WTC11 (cell line): Measurements from ENCODE around the gene ELMO1.

ENCODE experiments used
- CTCF ChIP-seq: fragments of 200-600 bp; IDR thresholded peaks from 2 replicates; pipeline ENCODE4 v1.8.0; 2022; ENCODE audit warnings: antibody characterized with exemption
- ELF4 ChIP-seq: sonication (generic); formaldehyde crosslinking; IDR thresholded peaks from 2 replicates; pipeline ENCODE4 v1.8.1; 2022; ENCODE audit warnings: low read depth, mild to moderate bottlenecking, moderate library complexity, missing genetic modification reagents
- FOXK1 ChIP-seq: sonication (generic); formaldehyde crosslinking; IDR thresholded peaks from 2 replicates; pipeline ENCODE4 v1.8.0; 2022; ENCODE audit warnings: mild to moderate bottlenecking, moderate library complexity, missing genetic modification reagents
- JAZF1 ChIP-seq: fragments of 250-450 bp; sonication (Bioruptor Pico); IDR thresholded peaks from 2 replicates; pipeline ENCODE4 v1.9.0; 2021; ENCODE audit warnings: moderate library complexity, mild to moderate bottlenecking, inconsistent platforms
- RELA ChIP-seq: sonication (generic); formaldehyde crosslinking; IDR thresholded peaks from 2 replicates; pipeline ENCODE4 v1.8.1; 2022; ENCODE audit warnings: missing genetic modification reagents, mild to moderate bottlenecking, borderline replicate concordance
- TP53 ChIP-seq: sonication (generic); formaldehyde crosslinking; IDR thresholded peaks from 2 replicates; pipeline ENCODE4 v1.8.1; 2023; ENCODE audit warnings: mild to moderate bottlenecking, missing genetic modification reagents
- ZNF121 ChIP-seq: sonication (generic); formaldehyde crosslinking; IDR thresholded peaks from 2 replicates; pipeline ENCODE4 v1.8.0; 2023; ENCODE audit warnings: missing genetic modification reagents
- ZNF263 ChIP-seq: sonication (generic); formaldehyde crosslinking; IDR thresholded peaks from 2 replicates; pipeline ENCODE4 v1.8.1; 2022; ENCODE audit warnings: low read depth, mild to moderate bottlenecking, moderate library complexity, missing genetic modification reagents
- TF ChIP-seq, protein P1 (sequence below): sonication (generic); formaldehyde crosslinking; IDR thresholded peaks from 2 replicates; pipeline ENCODE4 v1.8.1; 2022; ENCODE audit warnings: mild to moderate bottlenecking, moderate library complexity, missing genetic modification reagents
- TF ChIP-seq, protein P2 (sequence below): sonication (generic); formaldehyde crosslinking; IDR thresholded peaks from 2 replicates; pipeline ENCODE4 v1.8.1; 2023; ENCODE audit warnings: mild to moderate bottlenecking, missing genetic modification reagents, moderate library complexity

DNA sequence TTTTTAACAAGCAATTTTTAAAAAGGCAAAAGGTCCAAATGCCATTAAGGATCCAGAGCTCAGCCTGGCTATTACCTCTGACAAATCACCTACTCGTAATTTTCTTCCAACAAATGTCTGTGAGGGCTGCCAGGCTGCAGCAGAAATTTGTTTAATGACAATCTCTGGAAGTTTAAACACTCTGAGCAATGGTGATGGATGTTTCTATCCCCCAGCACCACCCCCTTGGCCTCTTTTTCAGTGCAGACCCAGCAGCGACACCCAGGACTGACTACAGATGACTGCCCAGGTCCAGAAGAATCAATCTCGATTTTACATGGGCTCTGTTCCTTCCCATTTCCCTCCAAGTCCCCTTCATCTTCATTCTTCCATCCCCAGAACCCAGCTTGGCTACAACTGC, 523.0 kb downstream of the ELMO1 start:
- TF ChIP-seq, protein P1, sequence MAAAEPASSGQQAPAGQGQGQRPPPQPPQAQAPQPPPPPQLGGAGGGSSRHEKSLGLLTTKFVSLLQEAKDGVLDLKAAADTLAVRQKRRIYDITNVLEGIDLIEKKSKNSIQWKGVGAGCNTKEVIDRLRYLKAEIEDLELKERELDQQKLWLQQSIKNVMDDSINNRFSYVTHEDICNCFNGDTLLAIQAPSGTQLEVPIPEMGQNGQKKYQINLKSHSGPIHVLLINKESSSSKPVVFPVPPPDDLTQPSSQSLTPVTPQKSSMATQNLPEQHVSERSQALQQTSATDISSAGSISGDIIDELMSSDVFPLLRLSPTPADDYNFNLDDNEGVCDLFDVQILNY (CRISPR knock-in tag) = no peak
- TF ChIP-seq FOXK1 (CRISPR knock-in tag) (no peak), JAZF1 (CRISPR knock-in tag) (no peak), CTCF (no peak), TP53 (CRISPR knock-in tag) (no peak), ZNF263 (no peak), ELF4 (no peak), RELA (CRISPR knock-in tag) (no peak), ZNF121 (CRISPR knock-in tag) (no peak)
- TF ChIP-seq, protein P2, sequence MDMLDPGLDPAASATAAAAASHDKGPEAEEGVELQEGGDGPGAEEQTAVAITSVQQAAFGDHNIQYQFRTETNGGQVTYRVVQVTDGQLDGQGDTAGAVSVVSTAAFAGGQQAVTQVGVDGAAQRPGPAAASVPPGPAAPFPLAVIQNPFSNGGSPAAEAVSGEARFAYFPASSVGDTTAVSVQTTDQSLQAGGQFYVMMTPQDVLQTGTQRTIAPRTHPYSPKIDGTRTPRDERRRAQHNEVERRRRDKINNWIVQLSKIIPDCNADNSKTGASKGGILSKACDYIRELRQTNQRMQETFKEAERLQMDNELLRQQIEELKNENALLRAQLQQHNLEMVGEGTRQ = no peak
